WTC11 (cell line): ENCODE data around the gene TPGS1. TPM values are rescaled to one million over a fixed set of nuclear protein-coding genes. Genes with fewer than 3 reads are reported as not detected.

Source experiments
- ATAC-seq: fragments of 200-7000 bp; cut with Tn5 transposase; 2 replicates; pipeline ENCODE4 v1.10.0; 2021; ENCODE audit warnings: mild to moderate bottlenecking, moderate library complexity
- CTCF ChIA-PET: fragments of 300-600 bp; sonication (Branson Sonifier 250); formaldehyde crosslinking; loops from one replicate; lab custom pipeline; 2021; ENCODE audit warnings: antibody characterized with exemption; lab: Charles Lee
- POLR2A ChIA-PET: fragments of 350-600 bp; sonication (Branson Sonifier 250); formaldehyde crosslinking; loops from one replicate; lab custom pipeline; 2021; ENCODE audit warnings: antibody characterized with exemption; lab: Charles Lee
- DNase-seq: peaks from one replicate; pipeline ENCODE4 v3.0.0; 2021; ENCODE audit warnings: low spot score
- H3K27ac Mint-ChIP-seq: 2 replicates; pipeline ENCODE4 v1.8.0; 2021; ENCODE audit warnings: mixed read lengths
- H3K27me3 Mint-ChIP-seq: 2 replicates; pipeline ENCODE4 v1.8.0; 2021; ENCODE audit warnings: low read depth, mild to moderate bottlenecking, moderate library complexity, mixed read lengths
- H3K36me3 Mint-ChIP-seq: 2 replicates; pipeline ENCODE4 v1.8.0; 2021; ENCODE audit warnings: mixed read lengths
- H3K4me1 Mint-ChIP-seq: 2 replicates; pipeline ENCODE4 v1.8.0; 2022; ENCODE audit warnings: mixed read lengths
- H3K4me3 Mint-ChIP-seq: 2 replicates; pipeline ENCODE4 v1.8.0; 2021; ENCODE audit warnings: mild to moderate bottlenecking, moderate library complexity, mixed read lengths
- H3K9me3 Mint-ChIP-seq: 2 replicates; pipeline ENCODE4 v1.8.0; 2021; ENCODE audit warnings: mixed read lengths
- ATF1 ChIP-seq: sonication (generic); formaldehyde crosslinking; IDR thresholded peaks from 2 replicates; pipeline ENCODE4 v1.8.1; 2023; ENCODE audit warnings: mild to moderate bottlenecking, moderate library complexity, missing genetic modification reagents
- ATF3 ChIP-seq: sonication (generic); formaldehyde crosslinking; conservative IDR thresholded peaks from 2 replicates; pipeline ENCODE4 v1.8.1; 2022; ENCODE audit warnings: mild to moderate bottlenecking, missing genetic modification reagents
- CDX4 ChIP-seq: fragments of 250-450 bp; sonication (Bioruptor Pico); IDR thresholded peaks from 2 replicates; pipeline ENCODE4 v1.9.0; 2021; ENCODE audit warnings: moderate library complexity, mild to moderate bottlenecking, inconsistent platforms, borderline replicate concordance
- EMX1 ChIP-seq: fragments of 250-450 bp; sonication (Bioruptor Pico); IDR thresholded peaks from 2 replicates; pipeline ENCODE4 v1.8.0; 2021; ENCODE audit warnings: mild to moderate bottlenecking
- FOXP1 ChIP-seq: sonication (generic); formaldehyde crosslinking; IDR thresholded peaks from 2 replicates; pipeline ENCODE4 v1.8.0; 2022; ENCODE audit warnings: missing genetic modification reagents, mild to moderate bottlenecking, moderate library complexity, borderline replicate concordance
- GABPB1 ChIP-seq: sonication (generic); formaldehyde crosslinking; IDR thresholded peaks from 2 replicates; pipeline ENCODE4 v1.8.1; 2023; ENCODE audit warnings: mild to moderate bottlenecking, missing genetic modification reagents
- GRHL2 ChIP-seq: fragments of 250-450 bp; sonication (Bioruptor Pico); IDR thresholded peaks from 2 replicates; pipeline ENCODE4 v1.8.0; 2022; ENCODE audit warnings: mild to moderate bottlenecking, moderate library complexity; ENCODE audit not compliant: insufficient replicate concordance, severe bottlenecking
- HMGA2 ChIP-seq: fragments of 250-450 bp; sonication (Bioruptor Pico); IDR thresholded peaks from 2 replicates; pipeline ENCODE4 v1.4.0; 2021; ENCODE audit warnings: mild to moderate bottlenecking, moderate library complexity
- MYBL2 ChIP-seq: sonication (generic); formaldehyde crosslinking; IDR thresholded peaks from 2 replicates; pipeline ENCODE4 v1.8.1; 2023; ENCODE audit warnings: mild to moderate bottlenecking, moderate library complexity, missing genetic modification reagents
- NR1H2 ChIP-seq: sonication (generic); formaldehyde crosslinking; IDR thresholded peaks from 2 replicates; pipeline ENCODE4 v1.9.0; 2021; ENCODE audit warnings: mild to moderate bottlenecking, moderate library complexity, missing genetic modification reagents
- NR2C2 ChIP-seq: sonication (generic); formaldehyde crosslinking; IDR thresholded peaks from 2 replicates; pipeline ENCODE4 v1.8.0; 2022; ENCODE audit warnings: mild to moderate bottlenecking, missing genetic modification reagents
- NR3C1 ChIP-seq: sonication (generic); formaldehyde crosslinking; conservative IDR thresholded peaks from 2 replicates; pipeline ENCODE4 v1.8.1; 2023; ENCODE audit warnings: low read depth, mild to moderate bottlenecking, missing genetic modification reagents
- OVOL2 ChIP-seq: fragments of 250-450 bp; sonication (Bioruptor Pico); IDR thresholded peaks from 2 replicates; pipeline ENCODE4 v1.9.0; 2021; ENCODE audit warnings: mild to moderate bottlenecking, borderline replicate concordance
- PRRX2 ChIP-seq: fragments of 250-450 bp; sonication (Bioruptor Pico); IDR thresholded peaks from 2 replicates; pipeline ENCODE4 v1.8.0; 2021; ENCODE audit warnings: mild to moderate bottlenecking
- RELA ChIP-seq: sonication (generic); formaldehyde crosslinking; IDR thresholded peaks from 2 replicates; pipeline ENCODE4 v1.8.1; 2022; ENCODE audit warnings: missing genetic modification reagents, mild to moderate bottlenecking, borderline replicate concordance
- TCF7 ChIP-seq: sonication (generic); formaldehyde crosslinking; IDR thresholded peaks from 2 replicates; pipeline ENCODE4 v1.8.0; 2022; ENCODE audit warnings: mild to moderate bottlenecking, low read depth, missing genetic modification reagents, moderate library complexity
- TEAD4 ChIP-seq: sonication (generic); formaldehyde crosslinking; IDR thresholded peaks from 2 replicates; pipeline ENCODE4 v1.8.0; 2022; ENCODE audit warnings: mild to moderate bottlenecking, missing genetic modification reagents
- USF1 ChIP-seq: sonication (generic); formaldehyde crosslinking; IDR thresholded peaks from 2 replicates; pipeline ENCODE4 v1.8.0; 2022; ENCODE audit warnings: mild to moderate bottlenecking, missing genetic modification reagents
- ZBTB43 ChIP-seq: sonication (generic); formaldehyde crosslinking; IDR thresholded peaks from 2 replicates; pipeline ENCODE4 v1.8.1; 2023; ENCODE audit warnings: mild to moderate bottlenecking, missing genetic modification reagents
- ZNF121 ChIP-seq: sonication (generic); formaldehyde crosslinking; IDR thresholded peaks from 2 replicates; pipeline ENCODE4 v1.8.0; 2023; ENCODE audit warnings: missing genetic modification reagents
- ZNF317 ChIP-seq: sonication (generic); formaldehyde crosslinking; IDR thresholded peaks from 2 replicates; pipeline ENCODE4 v1.8.1; 2023; ENCODE audit warnings: low read depth, mild to moderate bottlenecking, moderate library complexity, missing genetic modification reagents, borderline replicate concordance
- ZNF423 ChIP-seq: fragments of 250-450 bp; sonication (Bioruptor Pico); IDR thresholded peaks from 2 replicates; pipeline ENCODE4 v2.1.2; 2022; ENCODE audit warnings: mild to moderate bottlenecking, moderate library complexity
- ZNF425 ChIP-seq: fragments of 250-450 bp; sonication (Bioruptor Pico); conservative IDR thresholded peaks from 2 replicates; pipeline ENCODE4 v1.9.0; 2021; ENCODE audit warnings: mild to moderate bottlenecking
- ZNF512 ChIP-seq: sonication (generic); formaldehyde crosslinking; IDR thresholded peaks from 2 replicates; pipeline ENCODE4 v1.8.1; 2022; ENCODE audit warnings: missing genetic modification reagents, borderline replicate concordance
- ZSCAN18 ChIP-seq: fragments of 250-450 bp; sonication (Bioruptor Pico); IDR thresholded peaks from 2 replicates; pipeline ENCODE4 v2.1.2; 2022; ENCODE audit warnings: mild to moderate bottlenecking, moderate library complexity
- total RNA-seq: library from RNA; stranded (reverse); gene quantifications from 3 replicates; pipeline ENCODE4 v1.2.3, GENCODE V29; 2021

Gene TPGS1
- total RNA-seq, 1 experiment from 2014 or later, result 18.8 TPM

- ChIA-PET POLR2A (interaction anchor here (1.0 to 1.5 kb wide), 3 partner anchors 10 to 13 kb away, joined by 3 to 7 read pairs (median 5); partner anchors contain the start of gene CDC34), CTCF (interaction anchor here (1.2 to 1.3 kb wide), 2 partner anchors 9 to 31 kb away, joined by 6 to 7 read pairs; no protein-coding TSS in a partner anchor)
- Mint-ChIP-seq H3K9me3 (no peaks in the 10 kb centered on the region), H3K27me3 (no peaks in the 10 kb centered on the region), H3K36me3 (peaks cover 11% of the 10 kb centered on the region), H3K4me3 (no peak overlapping the region), H3K4me1 (peaks cover 7% of the 10 kb centered on the region), H3K27ac (no peak overlapping the region)
- TF ChIP-seq RELA (CRISPR knock-in tag) (no peak), MYBL2 (CRISPR knock-in tag) (no peak), FOXP1 (CRISPR knock-in tag) (no peak), ZSCAN18 (CRISPR knock-in tag) (no peak), OVOL2 (CRISPR knock-in tag) (no peak), ZNF512 (CRISPR knock-in tag) (no peak), NR1H2 (CRISPR knock-in tag) (no peak), ZNF425 (CRISPR knock-in tag) (no peak), TEAD4 (CRISPR knock-in tag) (no peak), ZNF317 (no peak), ATF1 (no peak), PRRX2 (CRISPR knock-in tag) (no peak), EMX1 (CRISPR knock-in tag) (no peak), NR3C1 (CRISPR knock-in tag) (no peak), USF1 (CRISPR knock-in tag) (no peak), ATF3 (no peak), ZNF121 (CRISPR knock-in tag) (no peak), GABPB1 (CRISPR knock-in tag) (no peak), TCF7 (no peak)
- no peak for DNase-seq
- ATAC-seq, result no peak
Observed at GRCh38 chr19:541699-542098, 34.4 kb downstream of the TPGS1 start.

GRCh38 chr19:542173-542866 is 35.0 kb downstream of the TPGS1 start:
- no peak for DNase-seq
- Mint-ChIP-seq H3K4me3 (no peak overlapping the region), H3K9me3 (no peaks in the 10 kb centered on the region), H3K27ac (no peak overlapping the region), H3K27me3 (no peaks in the 10 kb centered on the region), H3K4me1 (peaks cover 7% of the 10 kb centered on the region), H3K36me3 (peaks cover 11% of the 10 kb centered on the region)
- ATAC-seq, result no peak
- POLR2A ChIA-PET, result interaction anchor here (0.6 to 1.5 kb wide), 4 partner anchors 10 to 71 kb away, joined by 3 to 7 read pairs (median 4); partner anchors contain the start of gene CDC34
- CTCF ChIA-PET, result interaction anchor here (1.2 to 1.3 kb wide), 2 partner anchors 10 to 31 kb away, joined by 6 to 7 read pairs; no protein-coding TSS in a partner anchor
- TF ChIP-seq CDX4 (CRISPR knock-in tag) (no peak), ZNF317 (no peak), HMGA2 (CRISPR knock-in tag) (no peak), ZBTB43 (CRISPR knock-in tag) (no peak), NR2C2 (CRISPR knock-in tag) (no peak), GRHL2 (CRISPR knock-in tag) (no peak), USF1 (CRISPR knock-in tag) (no peak), ATF3 (no peak), ZNF423 (no peak)
